SK-MEL-5 (cell line): Measurements from ENCODE around the gene IFITM10. TPM values are rescaled to one million over a fixed set of nuclear protein-coding genes. Genes with fewer than 3 reads are reported as not detected.
"Not testable (repeated sequence)": the region's sequence is repeated elsewhere in the genome, so short reads cannot be mapped to it uniquely, and the experiment has no call there.

Source experiments
- DNase-seq: peaks from one replicate; pipeline ENCODE4 v3.0.0-alpha.2; 2016; ENCODE audit warnings: low read depth, low spot score
- in situ Hi-C: cut with HindIII; loops from 2 replicates; pipeline ENCODE4 v1.10.0; 2016; ENCODE audit warnings: low sequenced_read_pairs, high pct_unique_total_duplicates, low pct_unique_long_range_greater_than_20kb
- total RNA-seq: library from RNA; depleted of rRNA; stranded (reverse); fragments of >200 nt; shearing (Covaris generic); gene quantifications from 2 replicates; pipeline ENCODE4 v1.2.3, GENCODE V29; 2014; rRNA removed

Gene IFITM10
- total RNA-seq, 1 experiment from 2014 or later, result not detected

DNA sequence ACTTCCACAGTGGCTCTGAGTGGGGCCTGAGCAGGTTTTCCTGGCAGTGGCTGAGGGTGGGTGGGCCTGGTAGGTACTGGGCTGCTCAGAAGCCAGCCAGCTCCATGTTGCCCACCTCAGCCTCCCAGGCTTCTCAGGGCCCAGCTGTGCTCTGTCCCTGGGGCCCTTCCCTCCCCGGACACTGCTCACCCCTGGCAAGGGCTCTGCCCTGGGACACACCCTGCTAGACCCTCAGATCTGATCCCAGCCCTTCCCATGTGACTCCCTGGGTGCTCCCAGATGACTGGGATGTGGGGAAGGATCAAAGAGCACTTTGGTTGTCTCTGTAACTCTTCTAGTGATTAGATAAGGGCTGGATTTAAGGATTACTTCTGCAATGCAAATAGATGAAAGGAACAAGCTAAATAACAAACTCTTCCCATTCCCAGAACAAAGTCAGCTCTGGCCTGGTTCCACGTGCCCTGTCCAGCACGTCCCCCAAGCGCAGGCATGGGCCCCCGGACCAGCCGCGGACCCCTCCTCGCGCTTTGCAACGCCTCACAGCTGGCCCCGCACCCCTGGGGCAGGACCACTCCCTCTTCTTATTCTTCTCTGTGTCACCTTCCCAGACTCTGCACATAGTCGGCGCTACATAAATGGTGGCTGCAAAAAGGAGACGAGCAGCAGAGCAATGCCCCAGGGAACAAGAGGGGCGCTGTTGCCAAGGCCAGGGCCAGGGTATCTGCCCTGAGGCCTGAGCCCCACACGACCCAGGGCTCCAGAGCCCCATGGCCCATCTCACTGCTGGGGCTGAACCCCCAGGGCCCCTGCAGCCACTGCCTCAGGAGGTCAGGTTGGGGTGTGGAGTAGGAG lies 59.1 kb downstream of the IFITM10 start:
- DNase-seq, result no peak
- in situ Hi-C loops, result no loop called here

DNA sequence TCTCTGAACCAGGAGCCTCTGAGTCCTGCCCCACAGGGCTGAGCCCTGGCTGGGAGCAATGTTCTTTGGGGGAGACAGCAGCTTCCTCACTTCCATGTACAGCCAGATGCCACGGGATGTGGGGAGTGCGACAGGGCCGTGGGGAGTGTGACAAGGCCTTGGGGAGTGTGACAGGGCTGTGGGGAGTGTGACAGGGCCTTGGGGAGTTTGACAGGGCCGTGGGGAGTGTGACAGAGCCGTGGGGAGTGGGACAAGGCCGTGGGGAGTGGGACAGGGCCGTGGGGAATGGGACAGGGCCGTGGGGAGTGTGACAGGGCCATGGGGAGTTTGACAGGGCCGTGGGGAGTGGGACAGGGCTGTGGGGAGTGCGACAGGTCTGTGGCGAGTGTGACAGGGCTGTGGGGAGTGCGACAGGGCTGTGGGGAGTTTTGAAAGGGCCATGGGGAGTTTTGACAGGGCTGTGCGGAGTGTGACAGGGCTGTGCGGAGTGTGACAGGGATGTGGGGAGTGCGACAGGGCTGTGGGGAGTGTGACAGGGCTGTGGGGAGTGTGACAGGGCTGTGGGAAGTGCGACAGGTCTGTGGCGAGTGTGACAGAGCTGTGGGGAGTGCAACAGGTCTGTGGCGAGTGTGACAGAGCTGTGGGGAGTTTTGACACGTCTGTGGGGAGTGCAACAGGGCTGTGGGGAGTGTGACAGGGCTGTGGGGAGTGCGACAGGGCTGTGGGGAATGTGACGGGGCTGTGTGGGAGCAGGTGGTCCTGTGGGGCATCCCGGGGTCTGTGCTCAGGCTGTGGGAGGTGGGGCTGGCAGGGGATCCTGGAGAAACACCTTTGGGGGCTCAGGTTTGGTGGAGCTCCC lies 60.0 kb downstream of the IFITM10 start:
- in situ Hi-C loops, result no loop called here
- no peak for DNase-seq

DNA sequence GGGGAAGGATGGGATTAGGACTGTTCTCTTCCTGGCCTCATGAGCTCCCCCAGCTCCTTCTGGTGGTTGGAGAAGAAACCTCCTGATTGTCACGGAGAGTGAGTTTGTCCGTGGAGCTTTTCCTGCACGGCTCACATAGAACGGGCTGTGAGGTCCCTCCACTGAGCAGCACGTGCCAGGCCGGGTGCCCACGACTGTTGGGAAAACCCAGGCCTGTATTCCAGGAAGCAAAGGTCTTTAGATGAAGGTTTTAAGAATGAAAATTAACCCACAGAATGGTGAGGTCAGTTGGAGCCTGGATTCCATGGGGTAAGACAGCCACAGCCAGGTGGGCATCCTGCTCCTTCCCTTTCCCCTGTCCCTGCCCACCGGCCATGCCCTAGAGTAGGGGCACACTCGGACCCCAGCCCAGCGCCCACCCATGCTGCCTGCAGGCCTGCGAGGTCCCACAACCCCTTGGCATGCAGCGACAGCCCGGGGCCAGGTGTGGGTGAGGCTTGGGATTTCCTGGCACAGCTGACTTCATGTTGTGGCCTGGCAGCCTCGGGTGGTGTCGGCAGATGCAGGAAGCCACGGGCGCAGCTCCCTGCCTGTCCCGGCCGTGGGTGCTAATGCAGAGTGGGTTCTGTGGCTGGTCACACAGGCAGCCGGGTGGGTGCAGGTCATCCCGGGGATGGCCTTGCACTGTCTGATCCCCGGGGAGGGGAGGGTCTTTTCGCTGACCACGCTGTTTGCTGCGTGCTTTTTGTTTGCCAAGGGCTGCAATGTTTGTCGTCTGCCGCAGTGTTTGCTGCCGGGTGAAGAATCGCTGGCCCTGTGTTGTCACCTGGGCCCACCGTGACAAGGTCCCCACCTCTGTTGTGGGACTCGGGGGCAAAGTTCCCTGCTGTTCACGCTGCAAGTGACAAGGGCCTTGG lies 60.9 kb downstream of the IFITM10 start:
- DNase-seq, in situ Hi-C loops: not testable (repeated sequence)

DNA sequence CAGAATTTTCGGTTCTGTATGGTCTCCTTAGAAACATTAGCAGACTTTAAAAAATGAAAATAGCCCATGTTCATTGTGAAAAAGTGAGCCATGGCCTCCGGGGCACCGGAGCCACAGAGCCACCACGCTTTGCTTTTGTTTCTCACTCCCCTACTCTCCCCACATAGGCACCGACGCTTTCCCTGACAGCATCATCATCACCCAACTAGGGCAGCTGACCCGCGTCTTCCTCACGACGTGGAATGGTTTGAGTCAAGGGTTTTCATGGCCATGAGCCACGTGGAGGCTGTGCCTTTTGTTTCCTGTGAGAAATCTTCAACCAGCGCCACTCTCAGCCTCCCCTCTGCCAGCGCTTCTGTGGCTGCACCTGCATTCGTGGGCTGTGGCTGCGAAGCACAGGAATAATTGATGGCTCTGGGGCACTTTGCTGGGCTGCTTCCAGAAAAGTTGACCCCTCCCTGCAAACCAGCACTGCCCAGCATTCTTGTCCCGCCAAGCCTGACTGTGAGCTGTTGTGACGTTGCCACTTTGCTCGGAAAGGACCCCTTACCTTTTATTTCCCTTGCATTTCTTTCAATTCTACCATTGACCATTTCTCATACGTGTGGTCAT lies 62.0 kb downstream of the IFITM10 start:
- in situ Hi-C loops, DNase-seq: not testable (repeated sequence)

DNA sequence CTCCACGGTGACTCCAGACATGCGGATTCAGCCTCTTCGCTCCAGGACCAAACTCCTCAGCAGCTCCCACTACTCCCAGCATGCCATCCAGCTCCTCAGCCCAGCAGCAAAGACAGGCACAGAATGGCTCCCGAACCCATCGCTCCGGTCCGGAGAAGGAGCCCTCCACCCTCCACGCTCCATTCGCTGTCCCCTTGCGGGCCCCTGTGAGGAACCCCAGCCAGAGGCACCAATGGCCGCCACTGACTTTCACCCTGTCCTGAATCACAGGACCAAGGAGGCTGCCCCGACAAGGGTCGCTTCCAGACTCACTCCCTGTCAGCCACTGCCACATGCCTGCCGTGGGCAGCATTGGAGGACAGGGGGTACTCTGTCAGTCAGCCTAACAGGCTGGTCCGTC lies 64.2 kb downstream of the IFITM10 start:
- in situ Hi-C loops, DNase-seq: not testable (repeated sequence)

DNA sequence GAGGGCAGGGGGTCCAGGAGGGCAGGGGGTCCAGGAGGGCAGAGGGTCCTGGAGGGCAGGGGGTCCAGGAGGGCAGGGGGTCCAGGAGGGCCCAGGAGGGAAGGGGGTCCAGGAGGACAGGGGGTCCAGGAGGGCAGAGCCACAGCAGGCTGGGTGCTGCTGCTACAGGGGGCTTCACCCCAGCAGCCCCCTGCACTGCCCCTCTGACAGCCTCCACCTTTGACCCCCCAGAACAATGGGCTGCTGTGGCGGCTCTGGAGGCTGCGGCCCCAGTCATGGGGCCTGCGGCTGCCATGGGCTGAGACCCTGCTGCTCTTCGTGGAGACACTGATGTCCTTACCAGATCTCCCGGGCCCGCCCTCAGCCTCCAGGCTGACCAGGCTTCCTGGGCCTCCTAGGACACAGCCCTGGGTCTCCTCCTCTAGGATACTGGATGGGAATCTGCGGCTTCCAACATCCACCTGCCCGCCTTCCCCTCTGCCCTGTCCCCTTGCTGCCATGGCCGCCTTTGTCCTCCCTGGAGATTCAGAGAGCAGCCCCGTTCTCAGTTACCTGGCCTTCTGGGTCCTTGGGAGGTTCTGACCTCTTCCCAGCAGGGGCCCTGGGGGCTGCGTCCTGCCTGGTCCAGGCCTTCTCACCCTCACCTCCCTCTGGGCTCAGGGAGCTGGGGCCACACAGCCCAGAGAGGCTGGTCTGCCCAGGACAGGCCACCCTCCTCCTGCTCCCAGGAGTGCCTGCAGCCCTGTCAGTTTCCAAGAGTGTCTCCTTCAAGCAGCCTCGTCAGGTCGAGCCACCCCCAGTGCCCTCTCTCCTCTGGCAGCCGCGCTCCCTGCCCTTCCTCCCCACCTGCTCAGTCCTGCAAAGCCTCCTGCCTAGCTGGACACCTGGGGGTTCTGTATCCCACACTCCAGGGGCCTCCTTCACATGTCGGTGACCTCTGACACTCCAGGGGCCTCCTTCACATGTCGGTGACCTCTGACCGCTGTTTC lies 65.2 kb downstream of the IFITM10 start:
- in situ Hi-C loops, result not testable (repeated sequence)

DNA sequence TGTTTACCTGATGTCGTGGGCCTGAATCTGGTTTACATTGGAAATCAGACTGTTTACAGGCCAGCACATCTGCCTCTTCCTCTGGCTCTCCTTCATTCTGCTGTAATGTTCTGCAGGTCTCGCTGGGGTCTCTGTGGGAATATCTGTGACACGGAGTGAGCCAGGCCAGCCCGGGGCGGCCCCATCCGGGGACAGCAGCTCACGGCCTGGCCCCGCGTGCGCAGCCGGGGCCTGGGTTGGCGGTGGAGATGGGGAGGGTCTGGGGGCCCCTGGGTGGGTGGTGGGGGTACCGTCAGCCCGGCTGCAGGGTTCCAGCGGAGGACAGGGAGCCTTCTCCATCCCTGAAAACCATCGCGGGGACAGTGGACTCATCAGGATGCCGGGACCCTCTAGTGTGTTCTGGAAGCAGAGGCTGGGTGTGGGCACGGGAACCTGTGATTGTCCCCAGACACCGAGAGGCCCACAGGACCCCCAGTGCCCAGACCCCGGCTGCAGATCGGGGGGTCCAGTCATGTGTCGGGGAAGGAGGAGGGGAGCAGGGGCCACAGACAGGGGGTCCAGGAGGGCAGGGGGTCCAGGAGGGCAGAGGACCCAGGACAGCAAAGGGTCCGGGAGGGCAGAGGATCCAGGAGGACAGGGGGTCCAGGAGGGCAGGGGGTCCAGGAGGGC lies 66.4 kb downstream of the IFITM10 start:
- DNase-seq, in situ Hi-C loops: not testable (repeated sequence)

More for the DNA sequence above, 65.2 kb downstream of the IFITM10 start:
- DNase-seq, result not testable (repeated sequence)

DNA sequence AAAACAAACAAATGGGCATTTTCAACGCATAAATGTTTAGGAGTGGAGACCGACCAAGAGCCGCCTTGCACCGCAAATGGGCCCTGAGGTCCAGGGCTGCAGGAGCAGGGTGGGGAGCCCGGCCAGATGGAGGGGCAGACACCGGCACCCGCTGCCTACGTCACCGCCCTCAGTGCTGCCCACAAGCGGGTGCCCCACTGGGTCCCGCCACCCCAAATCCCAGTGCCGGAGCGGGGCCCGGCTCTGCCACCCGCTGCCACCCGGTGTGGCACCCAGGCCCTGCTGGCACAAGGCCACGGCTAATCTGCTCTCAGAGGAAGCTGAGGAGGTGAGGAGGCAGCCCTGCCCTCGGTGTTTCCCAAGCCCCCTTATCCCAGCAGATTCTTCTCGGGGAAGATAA lies 67.2 kb downstream of the IFITM10 start:
- DNase-seq, in situ Hi-C loops: not testable (repeated sequence)

Other genes with a start within 250 kb of the IFITM10 start
- gene DUSP8, start 178.3 kb downstream of the IFITM10 start, total RNA-seq, result 0.48 and 0.85 TPM in 2 replicates
- not detected in 2 replicates for gene KRTAP5-1, start 165.3 kb downstream of the IFITM10 start, total RNA-seq
- gene KRTAP5-2, start 152.3 kb downstream of the IFITM10 start, total RNA-seq, result 0.26 and 0.72 TPM in 2 replicates
- gene KRTAP5-3, start 142.1 kb downstream of the IFITM10 start, total RNA-seq, result not detected in 2 replicates
- not detected in 2 replicates for gene KRTAP5-4, start 128.5 kb downstream of the IFITM10 start, total RNA-seq
- gene KRTAP5-5, start 120.8 kb downstream of the IFITM10 start, total RNA-seq, result not detected in 2 replicates
- gene KRTAP5-6, start 53.4 kb downstream of the IFITM10 start, total RNA-seq, result not detected in 2 replicates
- 428 and 450 TPM in 2 replicates for gene CTSD, start 13.3 kb upstream of the IFITM10 start, total RNA-seq
- not detected in 2 replicates for gene SYT8, start 84.4 kb upstream of the IFITM10 start, total RNA-seq
- gene TNNI2, start 88.4 kb upstream of the IFITM10 start, total RNA-seq, result not detected in 2 replicates
- gene LSP1, start 102.5 kb upstream of the IFITM10 start, total RNA-seq, result not detected in 2 replicates
- gene PRR33, start 141.3 kb upstream of the IFITM10 start, total RNA-seq, result not detected in 2 replicates
- not detected in 2 replicates for gene TNNT3, start 169.1 kb upstream of the IFITM10 start, total RNA-seq
- 169 and 172 TPM in 2 replicates for gene MRPL23, start 196.7 kb upstream of the IFITM10 start, total RNA-seq
- 8.8 and 11.1 TPM in 2 replicates for gene H19, start 247.2 kb upstream of the IFITM10 start, total RNA-seq